HG02642 (cell line): ENCODE measurements around the gene SEC23B.
"Not testable (repeated sequence)": the region's sequence is repeated elsewhere in the genome, so short reads cannot be mapped to it uniquely, and the experiment has no call there.

Source experiments
- ATAC-seq: cut with Tn5 transposase; IDR thresholded peaks from one replicate; pipeline ENCODE4 v1.9.1; 2021; ENCODE audit warnings: mild to moderate bottlenecking; ENCODE audit not compliant: unreplicated experiment, poor library complexity

Gene SEC23B

DNA sequence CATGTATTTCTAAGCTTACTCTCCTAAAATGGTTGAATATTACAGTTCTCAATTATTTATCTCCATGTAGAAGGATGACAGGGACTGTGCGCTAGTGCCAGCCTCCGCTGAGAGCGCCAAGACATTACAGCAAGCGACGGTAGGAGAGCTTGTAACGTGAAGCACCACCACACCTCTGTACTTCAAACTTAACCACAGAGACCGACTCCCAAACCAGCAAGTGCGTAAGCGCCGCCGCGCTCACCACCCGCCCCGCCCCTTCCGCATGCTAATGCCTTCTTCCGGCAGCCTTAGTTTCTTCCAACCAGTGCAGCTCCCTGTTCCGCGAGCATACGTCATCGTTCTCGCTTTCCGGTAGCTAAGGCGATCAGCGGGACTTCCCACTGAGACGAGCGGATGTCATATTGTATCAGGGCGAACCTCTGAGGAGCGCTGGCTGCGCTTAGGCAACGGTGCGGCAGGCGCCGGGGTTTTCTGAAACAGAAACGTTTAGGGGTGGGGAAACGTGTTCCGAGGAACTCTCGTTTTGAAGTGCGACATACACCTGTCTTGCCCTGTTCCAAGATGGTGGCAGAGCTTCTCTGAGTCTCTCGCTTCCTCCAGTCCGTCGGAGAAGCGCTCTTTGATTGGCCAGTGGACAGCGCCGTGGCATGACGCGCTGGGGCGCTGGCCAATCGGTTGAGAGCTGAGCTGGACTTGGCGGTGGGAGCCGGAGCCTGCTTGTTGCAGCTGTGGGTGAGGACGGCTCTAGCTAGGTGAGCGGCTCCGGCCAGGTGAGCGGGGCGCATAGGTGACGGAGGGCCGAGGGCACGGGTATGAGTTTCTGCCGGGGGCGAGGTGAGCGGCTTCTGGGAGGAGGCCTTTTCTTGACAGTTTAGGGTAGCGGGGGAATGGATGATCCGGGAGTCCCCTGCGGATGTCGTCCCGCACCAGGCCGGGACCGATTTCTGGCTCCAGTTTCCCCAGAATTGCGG is at the start of gene SEC23B:
Gene SEC23B, plus strand, starts transcription at position 723 of the 974 bp plus-strand sequence. CDS start 2,896 bp downstream, outside the sequence.
- ATAC-seq: peak; percentile 96

DNA sequence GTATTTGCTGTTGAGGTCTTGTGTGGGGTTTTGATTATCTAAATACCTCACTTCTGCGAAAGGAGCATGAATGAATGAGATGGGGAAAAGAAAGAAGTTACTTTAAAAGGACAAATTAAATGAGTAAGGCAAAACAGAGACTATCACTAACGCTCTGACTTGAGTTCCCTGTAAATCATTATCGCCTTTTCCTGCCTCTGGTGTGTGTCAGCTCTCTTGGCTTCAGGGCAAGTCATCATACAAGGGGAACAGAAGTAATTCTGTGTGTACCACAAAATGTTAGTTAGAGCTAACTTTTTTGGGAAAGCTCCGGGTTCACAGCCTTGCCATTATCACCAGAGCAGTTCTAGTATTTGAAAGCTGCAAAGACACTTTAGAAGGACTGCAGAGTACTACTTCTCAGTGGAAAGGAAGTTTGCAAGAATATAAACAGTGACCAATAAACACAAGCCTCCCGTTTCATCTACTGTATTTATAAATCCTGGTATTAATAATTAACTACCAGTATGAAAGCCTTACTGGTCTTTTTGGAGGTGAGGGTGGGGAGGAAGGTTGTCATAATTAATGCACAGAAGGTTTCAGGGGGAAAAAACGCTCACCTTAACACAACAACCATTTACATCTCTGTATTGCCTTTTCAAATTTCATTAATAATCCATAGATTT is 42.1 kb upstream of the SEC23B start:
- ATAC-seq: no peak

DNA sequence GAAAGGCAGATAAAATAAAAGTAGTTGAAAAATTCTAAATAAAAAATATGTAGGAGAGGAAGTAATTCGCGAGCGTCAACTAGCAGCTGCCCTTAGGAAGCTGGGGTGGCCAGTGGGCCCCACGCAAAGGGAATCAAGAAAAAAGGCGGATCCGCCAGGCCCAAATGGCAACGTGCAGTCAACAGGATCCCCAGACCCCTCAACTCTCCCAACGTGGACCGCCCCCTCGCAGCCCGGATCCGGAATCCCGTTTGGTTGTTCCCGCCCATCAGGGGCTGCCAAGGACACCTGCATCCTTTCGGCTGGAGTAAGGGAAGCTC is 41.2 kb upstream of the SEC23B start:
- ATAC-seq: peak; percentile 31

DNA sequence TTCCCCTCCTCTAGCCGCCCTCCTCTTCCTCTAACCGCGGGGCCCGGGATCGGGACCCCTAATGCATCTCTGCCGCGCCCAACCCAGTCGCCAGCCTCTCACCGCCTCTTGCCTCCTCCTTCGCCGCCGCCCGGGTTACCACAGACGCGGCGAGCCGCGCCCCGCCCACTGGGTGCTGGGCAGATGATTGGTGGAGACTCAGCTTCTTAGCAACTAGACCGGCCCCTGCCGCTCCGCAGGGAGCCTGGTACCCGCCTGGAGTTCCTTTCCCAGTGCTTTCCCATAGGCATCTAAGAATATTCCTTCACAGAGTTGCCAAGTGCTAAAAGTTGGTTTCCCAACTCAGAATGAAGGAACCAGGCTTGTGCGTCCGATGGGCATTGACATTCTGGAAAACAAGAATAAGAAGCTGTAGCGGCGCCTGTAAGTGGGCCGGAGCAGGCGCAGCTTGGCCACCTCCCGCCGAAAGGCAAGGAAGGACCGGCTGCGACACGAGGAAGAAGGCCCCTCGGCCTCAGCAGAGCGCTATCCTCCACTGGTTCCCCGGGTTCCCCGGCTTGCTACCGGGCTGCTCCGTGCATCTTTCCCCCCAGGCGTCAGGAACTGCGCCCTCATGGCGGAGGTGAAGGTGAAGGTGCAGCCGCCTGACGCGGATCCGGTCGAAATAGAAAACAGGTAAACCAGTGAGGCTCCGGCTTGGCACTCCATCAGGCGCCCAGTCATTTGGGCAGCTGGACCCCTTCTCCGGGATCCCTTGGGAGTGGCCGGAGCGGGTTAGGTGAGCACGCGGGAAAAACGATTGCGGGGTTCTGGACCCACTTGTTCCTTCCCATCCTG is 40.6 kb upstream of the SEC23B start, which contains the start of the genes DZANK1 and POLR3F:
Gene DZANK1, minus strand, starts transcription at position 137 of the 837 bp plus-strand sequence. CDS start 1,672 bp downstream, outside the sequence.
Gene POLR3F, plus strand, starts transcription at position 497 of the 837 bp plus-strand sequence. Its CDS starts 117 bp downstream, at position 614.
- ATAC-seq: peak; percentile 98

DNA sequence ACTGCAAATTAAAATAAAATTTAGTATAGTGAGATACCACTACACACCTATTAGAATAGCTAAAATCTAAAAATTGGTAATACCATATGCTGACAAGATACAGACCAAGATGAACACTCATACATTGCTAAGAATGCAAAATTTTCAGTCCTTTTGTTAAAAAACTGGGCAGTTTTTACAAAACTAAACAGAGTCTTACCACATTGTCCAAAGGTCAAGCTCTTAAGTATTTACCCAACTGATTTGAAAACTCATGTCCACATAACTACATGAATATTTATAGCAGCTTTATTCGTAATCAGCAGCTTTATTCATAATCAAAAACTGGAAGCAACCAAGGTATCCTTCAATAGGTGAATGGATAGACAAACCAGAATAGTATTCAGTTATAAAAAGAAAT is 30.5 kb upstream of the SEC23B start:
- ATAC-seq: no peak

DNA sequence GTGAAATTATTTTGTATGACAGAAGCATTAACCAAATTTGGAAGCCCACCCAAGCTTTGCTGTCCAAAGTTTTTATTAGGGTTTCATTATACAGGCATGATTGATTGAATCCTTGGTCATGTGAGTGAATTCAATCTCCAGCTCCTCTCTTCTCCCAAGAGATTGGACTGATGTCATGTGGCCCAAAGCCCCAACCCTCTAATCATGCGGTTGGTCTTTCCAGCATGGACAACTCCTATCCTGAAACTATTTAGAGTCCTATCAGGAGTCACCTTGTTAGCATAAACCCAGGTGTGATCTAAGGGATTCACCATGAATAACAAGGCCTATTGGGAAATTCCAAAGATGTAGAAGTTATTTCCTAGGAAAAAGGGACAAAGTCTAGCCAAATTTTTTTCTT is 29.9 kb upstream of the SEC23B start:
- no peak for ATAC-seq

DNA sequence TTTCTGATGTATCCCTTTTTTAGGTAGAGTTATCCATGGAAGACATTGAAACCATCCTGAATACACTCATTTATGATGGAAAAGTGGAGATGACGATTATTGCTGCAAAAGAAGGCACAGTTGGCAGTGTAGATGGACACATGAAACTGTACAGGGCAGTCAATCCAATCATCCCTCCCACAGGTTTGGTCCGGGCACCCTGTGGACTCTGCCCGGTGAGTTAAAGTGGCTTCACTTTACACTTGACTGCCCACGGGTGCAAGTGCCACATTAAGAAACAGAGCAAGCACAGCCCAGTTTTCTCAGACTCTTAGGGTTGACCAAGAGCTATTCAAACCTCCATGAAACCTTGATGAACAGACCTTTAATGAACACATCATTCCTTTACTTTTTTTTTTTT is 26.1 kb upstream of the SEC23B start:
- no peak for ATAC-seq

DNA sequence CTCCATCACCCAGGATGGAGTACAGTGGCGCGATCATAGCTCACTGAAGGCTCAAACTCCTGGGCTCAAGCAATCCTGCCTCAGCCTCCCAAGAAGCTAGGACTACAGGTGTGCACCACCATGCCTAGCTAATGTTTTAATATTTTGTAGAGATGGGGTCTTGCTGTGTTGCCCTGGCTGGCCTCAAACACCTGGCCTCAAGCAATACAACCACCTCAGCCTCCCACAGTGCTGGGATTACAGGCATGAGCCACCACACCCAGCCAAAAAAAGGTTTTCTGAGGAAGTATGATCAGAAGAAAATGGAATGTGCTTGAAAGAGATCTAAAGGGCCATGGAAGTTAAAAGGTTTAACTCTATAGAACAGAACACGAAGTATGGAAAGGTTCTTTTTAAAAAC is 19.4 kb upstream of the SEC23B start:
- no peak for ATAC-seq

DNA sequence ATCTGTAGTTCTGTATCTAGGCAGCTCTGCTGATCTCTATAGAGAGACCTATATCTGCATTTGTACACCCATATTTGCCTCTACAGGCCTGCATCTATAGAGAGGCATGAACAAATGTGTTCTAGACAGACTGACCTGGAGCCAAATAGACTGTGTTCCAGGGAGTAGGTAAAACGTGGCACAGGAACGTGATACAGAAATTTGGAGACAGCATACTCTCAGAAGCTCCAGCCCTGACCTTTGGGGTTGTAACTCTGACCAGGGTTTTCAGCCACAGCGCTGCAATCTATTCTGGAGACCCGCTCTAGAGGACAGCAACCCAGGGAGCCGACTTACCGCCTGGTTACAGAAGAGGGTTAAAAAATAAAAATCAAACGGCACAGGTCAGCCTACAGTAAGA is 11.7 kb upstream of the SEC23B start:
- no peak for ATAC-seq

DNA sequence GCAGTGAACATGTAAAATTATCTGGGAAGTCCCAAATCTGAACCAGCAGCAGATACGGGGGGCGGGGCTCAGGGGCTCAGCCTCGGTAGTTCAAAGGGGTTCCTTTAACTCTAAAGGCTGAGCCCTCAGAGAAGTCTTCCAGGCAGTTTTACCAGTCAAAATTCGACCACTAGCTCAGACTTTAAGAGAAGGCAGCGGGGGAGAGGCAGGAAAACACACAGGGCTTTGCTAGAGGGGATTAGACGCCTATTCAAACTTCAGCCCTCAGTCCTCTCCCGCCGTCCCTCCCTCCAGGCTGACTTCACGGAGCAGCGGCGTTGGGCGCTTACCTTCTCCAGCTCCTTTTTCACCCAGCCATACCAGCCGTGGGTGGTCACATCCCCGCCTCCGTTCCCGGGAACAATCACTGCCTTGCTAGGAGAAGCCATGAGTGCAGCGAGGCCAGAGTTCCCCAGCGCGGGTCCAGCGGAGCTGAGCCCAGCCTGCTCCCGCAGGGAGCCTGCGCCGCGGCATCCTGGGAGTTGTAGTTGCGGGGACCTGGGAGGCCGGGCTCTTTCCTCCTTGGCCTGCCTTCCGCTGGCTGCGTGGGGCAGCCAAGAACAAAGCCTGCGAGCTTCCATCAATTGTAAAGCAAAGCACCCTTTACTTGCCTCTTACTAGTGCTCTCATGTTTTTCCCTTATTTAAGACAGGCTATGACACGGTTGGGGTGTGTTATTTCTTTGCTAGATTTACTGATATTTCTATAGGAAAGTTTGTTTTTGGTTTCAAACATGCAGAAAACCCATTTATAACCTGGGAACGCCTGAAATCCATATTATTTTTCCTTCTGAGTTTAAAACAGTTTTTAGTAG is 10.8 kb upstream of the SEC23B start, which contains the start of gene RBBP9:
Gene RBBP9, minus strand, starts transcription at position 486 of the 853 bp plus-strand sequence. Its CDS starts 58 bp downstream, at position 428.
- ATAC-seq: peak; percentile 99

DNA sequence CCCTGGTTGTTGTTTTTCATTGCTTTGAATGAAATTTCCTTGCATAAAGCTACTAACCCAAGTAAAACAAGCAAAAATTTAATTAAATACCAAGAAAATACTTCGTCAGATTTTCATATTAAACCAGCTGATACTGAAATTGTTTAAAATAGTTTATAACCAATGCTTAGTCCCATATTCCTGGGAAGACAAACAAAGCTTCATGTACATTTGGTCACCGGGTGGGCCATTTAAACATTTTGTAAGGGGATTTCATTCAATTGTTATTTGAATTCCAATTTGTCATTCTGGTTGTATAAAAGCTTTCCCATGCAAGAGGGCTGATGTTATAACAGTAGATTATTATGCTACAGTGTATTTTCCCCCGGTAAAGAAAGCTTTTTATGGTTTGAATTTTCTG is 10.1 kb upstream of the SEC23B start:
- ATAC-seq: no peak

DNA sequence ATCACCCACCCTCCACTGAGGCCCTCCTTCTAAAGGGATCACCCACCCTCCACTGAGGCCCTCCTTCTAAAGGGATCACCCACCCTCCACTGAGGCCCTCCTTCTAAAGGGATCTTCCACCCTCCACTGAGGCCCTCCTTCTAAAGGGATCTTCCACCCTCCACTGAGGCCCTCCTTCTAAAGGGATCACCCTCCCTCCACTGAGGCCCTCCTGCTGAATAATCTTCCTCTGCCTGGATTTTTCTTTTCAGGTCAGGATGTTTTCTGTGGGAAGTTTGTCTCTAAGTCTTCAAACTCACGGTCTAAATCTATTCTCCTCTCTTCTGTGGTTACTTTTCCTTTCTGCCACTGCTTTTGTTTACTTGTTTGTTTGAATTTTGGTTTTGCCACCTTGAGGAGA is 6.1 kb upstream of the SEC23B start:
- ATAC-seq: not testable (repeated sequence)

DNA sequence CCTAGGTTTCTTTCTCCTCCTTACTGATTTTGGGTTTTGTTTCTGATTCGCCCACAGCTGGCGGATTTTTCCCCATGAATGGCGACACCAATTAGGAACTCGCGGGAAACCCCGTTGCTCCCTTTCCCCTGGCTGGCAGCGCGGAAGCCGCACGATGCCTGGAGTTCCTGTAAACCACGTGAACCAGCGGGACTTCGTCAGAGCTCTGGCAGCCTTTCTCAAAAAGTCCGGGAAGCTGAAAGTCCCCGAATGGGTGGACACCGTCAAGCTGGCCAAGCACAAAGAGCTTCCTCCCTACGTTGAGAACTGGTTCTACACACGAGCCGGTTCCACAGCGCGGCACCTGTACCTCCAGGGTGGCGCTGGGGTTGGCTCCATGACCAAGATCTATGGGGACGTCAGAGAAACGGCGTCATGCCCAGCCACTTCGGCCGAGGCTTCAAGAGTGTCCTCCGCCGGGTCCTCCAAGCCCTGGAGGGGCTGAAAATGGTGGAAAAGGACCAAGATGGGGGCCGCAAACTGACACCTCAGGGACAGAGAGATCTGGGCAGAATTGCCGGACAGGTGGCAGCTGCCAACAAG is 3.2 kb upstream of the SEC23B start:
- no peak for ATAC-seq

DNA sequence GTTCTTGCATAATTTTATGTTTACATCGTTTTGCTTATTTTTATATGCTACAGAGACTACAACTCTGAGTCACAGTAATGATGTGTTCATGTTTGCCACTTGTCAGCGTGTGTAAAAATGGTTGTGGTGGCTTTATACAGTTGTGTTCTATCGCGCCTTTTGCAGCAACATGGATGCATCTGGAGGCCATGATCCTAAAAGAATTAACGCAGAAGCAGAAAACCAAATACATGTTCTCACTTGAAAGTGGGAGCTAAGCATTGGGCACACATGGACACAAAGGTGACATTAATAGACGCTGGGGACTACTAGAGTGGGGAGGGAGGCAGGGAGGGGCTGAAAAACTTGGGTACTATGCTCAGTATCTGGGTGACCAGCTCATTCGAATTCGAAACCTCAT is 996 bp upstream of the SEC23B start:
- no peak for ATAC-seq

DNA sequence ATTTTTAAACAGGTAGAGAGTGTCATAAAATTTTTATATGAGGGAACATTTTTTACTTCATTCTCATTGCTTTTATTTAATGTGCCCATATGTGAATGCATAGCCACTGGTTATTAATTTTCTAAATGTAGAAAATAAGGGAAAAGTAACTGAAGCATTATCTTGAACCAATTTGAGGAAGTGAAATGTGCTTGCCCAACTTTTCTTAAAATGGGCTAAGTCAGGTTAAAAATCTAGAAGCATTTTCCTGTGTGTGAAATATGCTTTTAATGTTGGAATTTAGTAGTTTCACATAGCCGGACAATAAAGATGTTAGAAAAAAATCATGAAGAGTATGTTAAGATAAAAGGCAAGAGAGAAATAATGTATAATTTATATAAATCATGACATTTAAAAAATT is 3.8 kb downstream of the SEC23B start:
- ATAC-seq: no peak

DNA sequence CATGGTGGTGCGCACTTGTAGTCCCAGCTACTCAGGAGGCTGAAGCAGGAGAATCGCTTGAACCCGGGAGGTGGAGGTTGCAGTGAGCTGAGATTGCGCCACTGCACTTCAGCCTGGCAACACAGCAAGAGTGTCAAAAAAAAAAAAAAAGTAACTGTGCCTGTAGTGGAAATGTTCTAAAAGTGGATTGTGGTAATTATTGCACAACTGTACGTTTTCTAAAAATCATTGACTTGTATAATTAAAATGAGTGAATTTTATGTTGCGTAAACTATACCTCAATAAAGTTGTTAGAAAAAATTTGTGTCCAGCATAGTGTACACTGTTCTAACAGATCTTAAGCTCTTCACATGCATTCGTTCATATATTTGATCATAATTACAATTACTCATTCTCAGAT is 5.5 kb downstream of the SEC23B start:
- no peak for ATAC-seq

DNA sequence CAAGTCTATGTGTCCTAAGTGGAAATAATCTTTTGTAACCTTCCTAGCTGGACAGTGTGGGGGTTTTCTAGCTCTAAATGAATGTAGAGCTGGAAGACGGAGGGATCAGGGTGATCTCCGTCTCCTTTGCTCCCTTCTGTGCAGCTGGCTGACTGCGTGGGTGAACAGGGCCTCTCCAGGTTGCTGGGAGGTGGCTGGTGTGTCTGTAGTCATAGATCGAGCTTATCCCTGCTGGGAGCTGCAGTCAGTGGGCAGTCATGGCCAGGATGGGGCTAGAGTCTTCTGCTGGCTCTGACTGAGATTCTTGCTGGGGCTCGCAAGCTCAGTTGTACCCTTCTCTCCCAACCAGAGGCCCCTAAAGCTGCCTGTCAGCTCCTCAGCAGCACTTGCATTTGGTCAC is 6.4 kb downstream of the SEC23B start:
- no peak for ATAC-seq

DNA sequence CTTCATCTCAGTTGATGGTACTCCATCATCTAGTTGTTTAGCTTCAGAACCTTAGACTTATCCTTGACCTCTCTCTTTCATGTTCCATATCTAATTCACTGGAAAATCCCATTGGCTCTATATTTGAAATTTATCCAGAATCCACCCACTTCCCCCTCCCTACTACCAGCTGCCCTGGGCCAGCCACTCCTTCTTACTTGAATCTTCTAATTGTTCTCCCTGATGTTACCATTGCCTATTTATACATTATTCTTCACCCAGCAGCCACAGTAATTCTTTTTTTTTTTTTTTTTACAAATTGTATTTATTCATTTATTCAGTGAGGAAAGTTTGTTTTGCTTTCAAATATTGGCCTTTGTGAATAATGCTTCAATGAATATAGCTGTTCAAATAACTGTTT is 8.2 kb downstream of the SEC23B start:
- ATAC-seq: no peak

DNA sequence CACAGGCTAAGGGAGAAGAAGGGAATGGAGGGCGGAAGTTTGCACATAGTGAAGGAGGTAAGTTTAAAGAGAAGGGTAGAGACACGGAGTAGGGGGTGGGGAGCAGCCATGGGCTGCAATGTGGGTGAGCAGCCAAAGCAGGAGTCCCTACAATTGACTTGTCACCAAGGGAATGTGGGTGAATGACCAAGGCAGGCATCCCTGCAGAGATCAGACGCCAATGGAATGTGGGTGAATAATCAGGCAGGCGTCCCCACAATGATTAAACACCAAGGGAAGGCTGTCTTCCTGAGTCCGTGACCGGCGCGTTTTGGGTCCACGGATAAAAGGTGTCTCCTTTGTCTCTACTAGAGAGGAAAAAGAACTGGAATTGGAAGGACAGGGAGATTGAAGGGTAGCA is 14.3 kb downstream of the SEC23B start:
- not testable (repeated sequence) for ATAC-seq
